Thyroid gland (tissue), 4 donors: ENCODE data around the gene IL2RG. TPM values are rescaled to one million over a fixed set of nuclear protein-coding genes. Genes with fewer than 3 reads are reported as not detected.

Experiments used
- DNase-seq, 2 donors: peaks; one replicate each; pipeline ENCODE4 v3.0.0-alpha.2; 2019
- H3K27ac ChIP-seq, 3 donors: fragments of 200-600 bp; sonication (generic); 1 replicate in 2 of 3; 2 replicates in 1 of 3; pipeline ENCODE4 v1.5.1; 2016 to 2019; ENCODE audit warnings: mild to moderate bottlenecking in 1 of 3, moderate library complexity in 1 of 3
- H3K27me3 ChIP-seq: fragments of 200-600 bp; sonication (generic); one replicate; pipeline ENCODE4 v1.5.1; 2019
- H3K36me3 ChIP-seq, 2 donors: fragments of 200-600 bp; sonication (generic); one replicate each; pipeline ENCODE4 v1.5.1; 2016 to 2019
- H3K4me1 ChIP-seq, 2 donors: fragments of 200-600 bp; sonication (generic); one replicate each; pipeline ENCODE4 v1.5.1; 2017 to 2019
- H3K4me3 ChIP-seq, 3 donors: fragments of 200-600 bp; sonication (generic); replicated peaks in 1 of 3; 1 replicate in 2 of 3; 2 replicates in 1 of 3; pipeline ENCODE4 v1.5.1; 2016; ENCODE audit warnings: mild to moderate bottlenecking in 1 of 3
- H3K9me3 ChIP-seq: fragments of 200-600 bp; sonication (generic); one replicate; pipeline ENCODE4 v1.5.1; 2017
- CTCF ChIP-seq, 6 experiments: fragments of 200-600 bp in 3 of 6; fragments of 450-650 bp in 3 of 6; sonication (generic) in 3 of 6; IDR thresholded peaks; one replicate each; pipeline ENCODE4 v1.5.1; 2016 to 2019; ENCODE audit warnings: antibody characterized with exemption in 6 of 6, mild to moderate bottlenecking in 2 of 6, inconsistent platforms in 1 of 6, moderate library complexity in 1 of 6
- POLR2A ChIP-seq, 2 donors: fragments of 450-650 bp; IDR thresholded peaks; one replicate each; pipeline ENCODE4 v1.6.1; 2017; ENCODE audit warnings: antibody characterized with exemption in 2 of 2, mild to moderate bottlenecking in 2 of 2, moderate library complexity in 1 of 2
- WGBS, 2 donors: methylation state at CpG; one replicate each; pipeline ENCODE4 v1.1.5; 2017; 5-methylcytosine and 5-hydroxymethylcytosine counted together
- intact Hi-C: fragments of 100-400 bp; cut with DNase I; formaldehyde crosslinking; loops from one replicate; pipeline ENCODE4 v1.15.1; 2023
- total RNA-seq, 4 donors: library from RNA; depleted of rRNA; stranded (reverse); fragments of >200 nt; gene quantifications; one replicate each; pipeline ENCODE4 v1.2.3, GENCODE V29; 2016

IL2RG gene
- total RNA-seq, 4 donors from 2014 or later: 2.1 to 14.8 (median 4.8) TPM

- intact Hi-C loops: no loop called here
- TF ChIP-seq POLR2A (IDR thresholded peaks at IDR 0.05): no peak
- H3K27me3 ChIP-seq: no peaks in the 10 kb centered on the region
- H3K4me3 ChIP-seq: no peak overlapping the region
- no peaks in the 10 kb centered on the region for H3K4me1 ChIP-seq
- no peaks in the 10 kb centered on the region for H3K9me3 ChIP-seq
- H3K36me3 ChIP-seq: no peaks in the 10 kb centered on the region
- WGBS, 2 donors: 82 to 100% methylated on average over 2 to 3 of the region's 7 CpGs
- no peak for DNase-seq
- no peak overlapping the region for H3K27ac ChIP-seq
These were observed 42.8 kb upstream of the IL2RG start for GRCh38 chrX:71154196-71154595.

GRCh38 chrX:71151366-71151765 is 40.0 kb upstream of the IL2RG start:
- Histone ChIP-seq H3K36me3 (no peaks in the 10 kb centered on the region), H3K9me3 (no peaks in the 10 kb centered on the region), H3K4me1 (no peaks in the 10 kb centered on the region), H3K27ac (no peak overlapping the region), H3K27me3 (no peaks in the 10 kb centered on the region), H3K4me3 (no peak overlapping the region)
- TF ChIP-seq CTCF (IDR thresholded peaks at IDR 0.05) (no peak), POLR2A (IDR thresholded peaks at IDR 0.05) (no peak)
- WGBS, 2 donors: 70 to 87% methylated on average over 4 to 7 of the region's 7 CpGs
- DNase-seq: no peak
- intact Hi-C loops: no loop called here

- Histone ChIP-seq H3K4me1 (peaks cover 0 to 7% of the 10 kb centered on the region in 2 donors), H3K36me3 (no peaks in the 10 kb centered on the region), H3K27ac (no peak overlapping the region), H3K4me3 (no peak overlapping the region), H3K27me3 (no peaks in the 10 kb centered on the region), H3K9me3 (no peaks in the 10 kb centered on the region)
- TF ChIP-seq CTCF (IDR thresholded peaks at IDR 0.05): no peak
- intact Hi-C loops: no loop called here
- no peak for DNase-seq
- 79% methylated on average over 6 of the region's 8 CpGs; no CpG with 5 or more reads in 1 of the 2 donors for WGBS, 2 donors
These were observed 36.9 kb upstream of the IL2RG start for GRCh38 chrX:71148278-71148663.

GRCh38 chrX:71147496-71148277 is 36.3 kb upstream of the IL2RG start:
- no peak for TF ChIP-seq POLR2A (IDR thresholded peaks at IDR 0.05)
- intact Hi-C loops: no loop called here
- no peaks in the 10 kb centered on the region for H3K9me3 ChIP-seq
- H3K4me3 ChIP-seq: no peak overlapping the region
- no peaks in the 10 kb centered on the region for H3K27me3 ChIP-seq
- H3K4me1 ChIP-seq: peaks cover 0 to 7% of the 10 kb centered on the region in 2 donors
- DNase-seq: no peak
- no peaks in the 10 kb centered on the region for H3K36me3 ChIP-seq
- H3K27ac ChIP-seq: no peak overlapping the region
- 88 to 100% methylated on average over 1 to 14 of the region's 28 CpGs for WGBS, 2 donors

GRCh38 chrX:71144651-71145050 is 33.3 kb upstream of the IL2RG start, which contains the start of gene NLGN3:
TSS of gene NLGN3 (plus strand) at chrX:71144841. CDS start at chrX:71147750, 2,909 bp downstream.
- Histone ChIP-seq H3K36me3 (no peaks in the 10 kb centered on the region), H3K4me3 (no peak within 1 kb of the TSS), H3K27me3 (no peaks in the 10 kb centered on the region), H3K27ac (no peak within 1 kb of the TSS), H3K9me3 (no peaks in the 10 kb centered on the region), H3K4me1 (peaks cover 0 to 7% of the 10 kb centered on the region in 2 donors)
- DNase-seq: peak in 1 of 2 donors; percentile 11
- intact Hi-C loops: no loop called here
- TF ChIP-seq POLR2A (IDR thresholded peaks at IDR 0.05) (no peak), CTCF (IDR thresholded peaks at IDR 0.05) (no peak)
- 14 to 26% methylated on average over 4 to 8 of the region's 28 CpGs for WGBS, 2 donors

GRCh38 chrX:71143508-71143907 is 32.1 kb upstream of the IL2RG start:
- Histone ChIP-seq H3K9me3 (no peaks in the 10 kb centered on the region), H3K27ac (no peak overlapping the region), H3K4me3 (no peak overlapping the region), H3K4me1 (peaks cover 0 to 7% of the 10 kb centered on the region in 2 donors), H3K27me3 (no peaks in the 10 kb centered on the region), H3K36me3 (no peaks in the 10 kb centered on the region)
- 50 to 56% methylated on average over 3 to 6 of the region's 6 CpGs for WGBS, 2 donors
- intact Hi-C loops: no loop called here
- peak; percentile 42 to 58 for DNase-seq
- TF ChIP-seq POLR2A (IDR thresholded peaks at IDR 0.05): no peak
- no peak for TF ChIP-seq CTCF (IDR thresholded peaks at IDR 0.05)
